NCI-H1930 (cell line): ENCODE data around the gene PIGO.
A peak's percentile ranks its signal among the peaks of the same experiment; 100 is the strongest.

Experiments used
- DNase-seq, 2 experiments: peaks; one replicate each; lab custom pipeline; 2025; lab: John Stamatoyannopoulos, UW

PIGO gene

DNA sequence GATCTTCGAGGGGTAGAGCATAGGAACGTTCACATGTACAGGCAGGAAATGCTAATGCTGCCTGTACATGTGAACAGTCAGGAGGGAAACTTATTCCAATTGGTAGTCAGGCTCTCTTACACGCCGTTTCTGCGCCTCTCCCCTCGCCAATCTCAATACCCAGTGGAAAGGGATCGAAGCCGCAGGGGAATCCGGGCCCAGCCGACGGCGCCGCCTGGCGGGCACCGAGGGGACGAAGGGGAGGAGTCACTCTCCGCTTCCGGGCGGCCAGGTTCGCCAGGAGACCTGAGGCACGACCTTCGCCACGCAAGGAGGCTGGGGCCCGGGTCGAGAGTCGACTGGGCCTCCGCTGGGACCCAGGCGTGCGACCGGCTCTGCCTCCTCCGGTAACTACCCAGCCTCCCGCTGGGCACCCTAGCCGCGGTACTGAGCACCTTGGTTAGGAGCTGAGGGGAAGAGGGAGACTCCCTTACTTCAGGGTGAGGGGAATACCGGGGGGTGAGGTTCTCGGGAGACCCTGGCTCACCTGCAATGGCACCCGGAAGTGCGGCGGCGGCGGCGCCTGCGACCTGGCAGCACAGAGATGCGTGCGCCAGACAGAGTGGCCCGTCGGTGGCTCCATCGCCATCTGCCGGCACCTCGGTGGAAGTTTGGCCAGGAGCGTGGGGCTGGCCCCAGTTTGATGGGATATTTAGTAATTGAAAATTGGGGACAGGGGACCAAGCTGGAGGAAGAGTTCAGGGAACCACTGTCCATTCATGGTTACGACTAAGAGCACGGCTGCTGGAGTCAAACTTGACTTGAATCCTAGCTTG is at the start of gene PIGO:
Gene PIGO, minus strand, starts transcription at position 557 of the 815 bp plus-strand sequence. CDS start 1,026 bp downstream, outside the sequence.
- DNase-seq, result peak; percentile 86 to 90

- DNase-seq, result no peak
These were observed 45.6 kb upstream of the PIGO start for GRCh38 chr9:35142037-35142436.

DNA sequence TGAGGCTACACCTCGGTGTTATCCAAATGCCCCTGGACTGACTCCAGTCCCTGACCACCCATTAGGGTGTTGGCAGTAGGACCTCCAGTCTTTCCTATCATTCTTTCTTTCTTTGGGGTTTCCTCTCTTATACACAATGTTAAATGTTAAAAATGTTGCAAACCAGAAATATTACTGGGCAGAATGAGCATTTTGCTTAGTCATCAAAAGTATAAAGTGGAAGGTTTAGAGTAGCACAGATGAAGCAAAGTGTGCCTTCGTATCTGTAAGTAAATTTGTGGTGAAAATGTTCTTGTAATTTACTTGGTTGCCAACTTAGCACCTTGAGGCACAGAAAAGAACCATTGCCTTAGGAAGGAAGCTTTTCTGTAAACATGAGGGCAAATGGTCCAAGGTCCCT is 43.7 kb upstream of the PIGO start:
- no peak for DNase-seq

DNA sequence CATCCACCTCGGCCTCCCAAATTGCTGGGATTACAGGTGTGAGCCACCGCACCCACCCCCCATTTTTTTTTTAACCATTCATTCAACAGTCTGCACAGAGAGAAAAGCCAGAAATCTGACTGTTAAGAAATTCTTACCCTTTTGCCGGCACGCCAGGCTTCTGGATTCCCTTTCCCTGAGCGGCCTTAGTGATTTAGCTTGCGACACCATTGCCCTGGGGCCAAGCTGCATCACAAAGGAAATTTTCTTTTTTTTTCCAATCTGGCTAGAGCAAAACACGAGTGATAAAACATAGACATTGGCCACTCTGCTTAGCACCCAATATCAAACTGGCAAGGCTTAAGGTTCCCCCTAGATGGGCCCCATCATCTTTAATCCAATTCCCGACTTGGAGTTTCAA is 40.5 kb upstream of the PIGO start:
- DNase-seq, result no peak

DNA sequence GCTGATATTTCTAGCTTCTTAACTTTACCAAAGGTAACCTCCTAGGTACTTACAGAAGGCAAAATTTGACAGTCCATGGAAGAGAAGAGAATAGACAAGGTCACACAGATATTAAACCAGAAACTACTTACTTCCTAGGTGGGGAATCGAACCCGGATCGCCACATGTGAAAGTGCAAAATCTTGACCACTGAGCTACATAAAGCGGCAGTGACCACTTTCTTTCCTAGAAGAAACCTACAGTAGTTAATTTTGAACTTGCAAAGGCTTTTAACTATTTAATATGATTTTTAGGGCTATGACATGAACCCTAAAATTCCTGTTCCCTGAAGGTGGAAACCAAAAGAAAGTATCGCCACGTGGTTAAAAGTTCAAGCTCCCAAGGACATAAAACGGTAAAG is 39.6 kb upstream of the PIGO start:
- no peak for DNase-seq

- DNase-seq, result no peak
These were observed 38.5 kb upstream of the PIGO start for GRCh38 chr9:35134920-35135319.

GRCh38 chr9:35116898-35117551 is 20.6 kb upstream of the PIGO start:
- DNase-seq, result peak; percentile 79 to 90

DNA sequence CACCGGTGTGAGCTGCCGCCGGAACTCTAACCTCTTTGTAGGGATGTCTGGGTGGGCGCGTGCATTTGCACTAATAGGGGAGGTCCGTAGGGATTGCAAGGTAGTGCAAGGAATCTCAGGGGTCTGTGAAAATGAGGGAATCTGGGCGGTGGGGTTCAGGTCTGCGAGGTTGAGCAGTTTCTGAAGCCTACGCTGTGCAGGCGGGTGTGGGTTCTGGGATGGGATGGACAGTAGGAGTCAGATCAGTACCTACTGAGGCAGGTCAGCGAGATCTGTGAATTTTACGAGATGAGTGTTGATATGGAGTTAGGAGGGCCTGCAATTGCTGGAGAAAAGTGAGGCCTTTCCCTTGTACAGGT is 20.1 kb upstream of the PIGO start:
- DNase-seq, result no peak

- DNase-seq, result peak; percentile 92 to 97
These were observed 19.5 kb upstream of the PIGO start, which contains the start of gene ATOSB for GRCh38 chr9:35115680-35116538. Gene ATOSB, minus strand, starts transcription at chr9:35115862. Its CDS starts 7,588 bp downstream, at chr9:35108274.

- DNase-seq, result no peak
These were observed 18.6 kb upstream of the PIGO start for GRCh38 chr9:35114840-35115628.

GRCh38 chr9:35114113-35114839 is 17.9 kb upstream of the PIGO start:
- peak; percentile 15 to 35 for DNase-seq

DNA sequence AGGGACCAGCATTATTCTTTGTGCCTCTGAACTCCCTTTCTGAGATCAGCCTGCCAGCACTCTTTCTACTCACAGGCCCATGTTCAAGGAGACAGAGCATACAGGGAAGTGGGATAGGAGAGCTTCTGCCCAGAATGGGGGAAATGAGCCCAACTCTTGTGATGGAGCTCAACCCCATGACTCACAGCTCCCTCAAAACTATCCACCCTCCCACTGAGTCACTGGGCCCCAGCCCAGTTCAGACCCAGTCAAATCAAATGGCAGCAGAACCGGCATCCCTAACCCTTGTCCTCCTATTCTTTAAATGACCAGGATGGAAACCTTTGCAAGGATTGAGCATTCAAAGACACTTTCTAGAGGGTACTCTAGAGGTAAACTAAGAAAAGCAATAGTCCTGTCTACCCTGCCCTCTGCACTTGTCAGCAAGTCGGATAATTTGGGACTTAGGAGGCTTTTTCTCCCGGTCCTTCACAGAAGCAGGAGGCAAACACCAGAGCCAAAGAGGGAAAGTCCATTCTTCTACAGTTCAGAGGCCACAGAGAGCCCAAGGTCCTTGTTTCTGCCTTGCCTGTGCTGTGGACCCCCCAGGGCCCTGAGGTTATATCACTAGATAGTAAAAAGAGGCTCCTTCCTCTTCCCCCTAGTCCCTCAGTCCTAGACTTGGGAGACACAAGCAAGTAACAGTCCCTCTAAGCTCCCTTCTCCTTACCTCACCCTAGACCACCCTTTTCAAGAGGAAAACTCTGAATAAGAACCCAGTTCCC is 16.0 kb upstream of the PIGO start:
- no peak for DNase-seq

GRCh38 chr9:35111001-35111933 is 14.9 kb upstream of the PIGO start:
- DNase-seq, result peak; percentile 96 to 97

- no peak for DNase-seq
These were observed 14.0 kb upstream of the PIGO start for GRCh38 chr9:35110327-35110761.

- DNase-seq, result no peak
These were observed 12.7 kb upstream of the PIGO start for GRCh38 chr9:35108946-35109575.

GRCh38 chr9:35108461-35108860 is 12.1 kb upstream of the PIGO start:
- DNase-seq, result no peak

- DNase-seq, result no peak
These were observed 11.2 kb upstream of the PIGO start for GRCh38 chr9:35107297-35108290.
